ENCODE measurements around the gene OAT.

DNA sequence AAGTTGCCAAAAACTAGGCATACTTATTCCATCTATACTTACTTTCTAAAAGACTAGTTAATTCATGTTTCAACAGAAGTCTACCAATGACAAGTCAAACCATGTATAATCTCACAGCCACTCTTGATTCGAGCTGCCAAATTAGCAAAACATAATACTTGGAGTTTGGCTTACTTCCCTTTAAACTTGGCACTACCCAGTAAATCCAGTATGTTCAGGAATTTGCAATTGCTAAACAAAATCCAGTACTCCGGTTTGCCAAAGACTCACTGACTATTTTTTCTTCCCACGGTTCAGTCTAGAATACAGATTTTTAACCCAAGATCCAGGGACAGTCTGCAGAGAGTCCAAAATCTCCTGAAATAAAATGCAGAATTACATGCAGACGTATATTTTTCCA, 4.6 kb downstream of the OAT start:
- TF ChIP-seq POLR2A (IDR thresholded peaks at IDR 0.05) (no peak), EP300 (IDR thresholded peaks at IDR 0.05) (no peak)
